Measurements from ENCODE around the gene HSPH1. TPM values are rescaled to one million over a fixed set of nuclear protein-coding genes. Genes with fewer than 3 reads are reported as not detected.

HSPH1 gene
- total RNA-seq, 1 donor from 2014 or later, result 176 TPM

DNA sequence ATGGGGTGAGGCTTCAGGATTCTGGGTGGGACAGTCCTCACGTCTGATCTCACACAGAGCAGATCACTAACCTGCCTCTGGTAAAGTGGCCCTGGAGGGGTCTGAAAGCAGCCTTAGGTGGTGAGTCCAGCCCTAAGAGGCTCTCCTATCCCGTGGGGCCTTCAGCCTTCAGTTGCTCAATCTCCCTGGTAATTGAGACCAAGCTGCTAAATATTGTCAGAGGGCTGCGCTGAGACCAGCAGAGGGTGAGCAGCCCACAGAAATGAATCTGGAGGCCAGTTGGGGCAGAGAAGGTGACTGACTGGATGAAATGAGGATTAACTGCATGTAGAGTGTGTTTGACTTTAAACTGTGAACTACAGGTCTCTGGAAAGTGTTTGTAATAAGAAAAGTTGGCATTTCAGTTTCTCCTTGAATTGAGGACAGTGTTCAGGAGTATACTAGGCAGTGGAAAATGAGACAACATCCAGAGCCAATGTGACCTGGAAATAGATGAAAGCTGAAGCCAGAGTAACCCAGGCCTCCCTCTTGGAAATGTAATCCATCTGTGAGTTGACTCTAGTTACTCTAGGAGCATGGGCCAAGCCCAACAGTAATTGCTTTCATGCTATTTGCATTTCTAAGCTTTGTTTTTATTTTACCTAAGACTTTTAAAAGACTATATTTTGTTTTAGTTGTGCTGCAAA lies 14.3 kb upstream of the HSPH1 start:
- Mint-ChIP-seq H3K4me3 (no peak overlapping the region), H3K4me1 (ENCODE audit: unreplicated experiment) (peaks cover 17% of the 10 kb centered on the region), H3K27ac (no peak overlapping the region), H3K36me3 (no peaks in the 10 kb centered on the region), H3K9me3 (peaks cover 13% of the 10 kb centered on the region), H3K27me3 (no peaks in the 10 kb centered on the region)
- TF ChIP-seq, protein P1, sequence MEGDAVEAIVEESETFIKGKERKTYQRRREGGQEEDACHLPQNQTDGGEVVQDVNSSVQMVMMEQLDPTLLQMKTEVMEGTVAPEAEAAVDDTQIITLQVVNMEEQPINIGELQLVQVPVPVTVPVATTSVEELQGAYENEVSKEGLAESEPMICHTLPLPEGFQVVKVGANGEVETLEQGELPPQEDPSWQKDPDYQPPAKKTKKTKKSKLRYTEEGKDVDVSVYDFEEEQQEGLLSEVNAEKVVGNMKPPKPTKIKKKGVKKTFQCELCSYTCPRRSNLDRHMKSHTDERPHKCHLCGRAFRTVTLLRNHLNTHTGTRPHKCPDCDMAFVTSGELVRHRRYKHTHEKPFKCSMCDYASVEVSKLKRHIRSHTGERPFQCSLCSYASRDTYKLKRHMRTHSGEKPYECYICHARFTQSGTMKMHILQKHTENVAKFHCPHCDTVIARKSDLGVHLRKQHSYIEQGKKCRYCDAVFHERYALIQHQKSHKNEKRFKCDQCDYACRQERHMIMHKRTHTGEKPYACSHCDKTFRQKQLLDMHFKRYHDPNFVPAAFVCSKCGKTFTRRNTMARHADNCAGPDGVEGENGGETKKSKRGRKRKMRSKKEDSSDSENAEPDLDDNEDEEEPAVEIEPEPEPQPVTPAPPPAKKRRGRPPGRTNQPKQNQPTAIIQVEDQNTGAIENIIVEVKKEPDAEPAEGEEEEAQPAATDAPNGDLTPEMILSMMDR (conservative IDR thresholded peaks at IDR 0.05), result no peak
- no peak for DNase-seq (ENCODE audit: extremely low spot score, unreplicated experiment)

DNA sequence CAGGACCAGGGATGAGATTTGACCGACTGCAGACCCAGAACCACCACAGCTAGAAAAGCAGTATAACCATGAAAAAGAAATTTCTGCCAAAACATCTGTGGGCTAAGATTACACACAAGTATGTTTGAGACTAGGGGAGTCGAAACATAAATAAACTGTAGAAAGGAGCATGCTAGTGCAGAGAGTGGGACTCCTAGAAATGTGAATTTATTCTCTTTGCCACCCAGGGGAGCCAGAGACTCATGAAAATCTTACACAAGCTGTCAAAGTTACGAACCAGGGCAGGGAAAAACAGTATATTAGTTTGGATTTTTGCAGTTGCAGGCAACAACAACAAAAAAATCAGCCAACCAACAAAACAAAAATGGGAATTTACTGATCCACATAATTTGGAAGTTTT lies 12.3 kb upstream of the HSPH1 start:
- no peak overlapping the region for H3K27ac Mint-ChIP-seq

GRCh38 chr13:31172535-31172934 lies 10.8 kb upstream of the HSPH1 start:
- DNase-seq (ENCODE audit: extremely low spot score, unreplicated experiment), result no peak
- Mint-ChIP-seq H3K4me3 (no peak overlapping the region), H3K27me3 (peaks cover 7% of the 10 kb centered on the region), H3K27ac (no peak overlapping the region), H3K9me3 (peaks cover 5% of the 10 kb centered on the region), H3K4me1 (ENCODE audit: unreplicated experiment) (peaks cover 17% of the 10 kb centered on the region), H3K36me3 (no peaks in the 10 kb centered on the region)
- TF ChIP-seq, protein P1 (conservative IDR thresholded peaks at IDR 0.05), result no peak

More for the DNA sequence above, 12.3 kb upstream of the HSPH1 start:
- TF ChIP-seq, protein P1 (conservative IDR thresholded peaks at IDR 0.05), result peak; percentile 39
- Mint-ChIP-seq H3K36me3 (no peaks in the 10 kb centered on the region), H3K9me3 (peaks cover 9% of the 10 kb centered on the region), H3K4me3 (no peak overlapping the region), H3K4me1 (ENCODE audit: unreplicated experiment) (peaks cover 17% of the 10 kb centered on the region), H3K27me3 (peaks cover 4% of the 10 kb centered on the region)
- DNase-seq (ENCODE audit: extremely low spot score, unreplicated experiment), result no peak

GRCh38 chr13:31172001-31172400 lies 10.3 kb upstream of the HSPH1 start:
- no peak for DNase-seq (ENCODE audit: extremely low spot score, unreplicated experiment)
- Mint-ChIP-seq H3K4me3 (no peak overlapping the region), H3K27ac (no peak overlapping the region), H3K27me3 (peaks cover 7% of the 10 kb centered on the region), H3K36me3 (no peaks in the 10 kb centered on the region), H3K4me1 (ENCODE audit: unreplicated experiment) (peaks cover 13% of the 10 kb centered on the region), H3K9me3 (peaks cover 1% of the 10 kb centered on the region)
- TF ChIP-seq, protein P1 (conservative IDR thresholded peaks at IDR 0.05), result no peak

DNA sequence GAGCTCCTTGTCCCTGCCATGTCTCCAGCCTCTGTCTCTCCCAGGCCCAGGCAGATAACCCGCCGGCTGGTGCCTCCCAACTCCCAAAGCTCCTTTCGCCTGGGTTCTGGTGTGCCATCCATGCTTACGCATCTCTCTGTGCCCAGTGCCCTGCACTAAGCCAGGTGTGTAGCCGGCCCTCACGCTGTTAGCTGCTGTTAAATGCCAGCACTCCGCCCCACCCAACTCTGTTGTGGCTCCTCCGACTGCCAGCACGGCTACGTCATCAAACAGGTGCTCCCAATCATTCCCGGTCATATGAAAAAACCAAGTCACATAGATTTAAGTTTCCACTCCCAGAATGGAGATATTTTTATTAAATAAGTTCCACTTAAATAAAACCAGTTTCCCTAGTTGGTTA lies 7.0 kb upstream of the HSPH1 start:
- Mint-ChIP-seq H3K27me3 (peaks cover 7% of the 10 kb centered on the region), H3K4me3 (no peak overlapping the region), H3K9me3 (no peaks in the 10 kb centered on the region), H3K27ac (no peak overlapping the region), H3K4me1 (ENCODE audit: unreplicated experiment) (no peaks in the 10 kb centered on the region), H3K36me3 (no peaks in the 10 kb centered on the region)
- no peak for DNase-seq (ENCODE audit: extremely low spot score, unreplicated experiment)
- TF ChIP-seq, protein P1 (conservative IDR thresholded peaks at IDR 0.05), result no peak
